ENCODE measurements around the gene TCF4.

Gene TCF4

DNA sequence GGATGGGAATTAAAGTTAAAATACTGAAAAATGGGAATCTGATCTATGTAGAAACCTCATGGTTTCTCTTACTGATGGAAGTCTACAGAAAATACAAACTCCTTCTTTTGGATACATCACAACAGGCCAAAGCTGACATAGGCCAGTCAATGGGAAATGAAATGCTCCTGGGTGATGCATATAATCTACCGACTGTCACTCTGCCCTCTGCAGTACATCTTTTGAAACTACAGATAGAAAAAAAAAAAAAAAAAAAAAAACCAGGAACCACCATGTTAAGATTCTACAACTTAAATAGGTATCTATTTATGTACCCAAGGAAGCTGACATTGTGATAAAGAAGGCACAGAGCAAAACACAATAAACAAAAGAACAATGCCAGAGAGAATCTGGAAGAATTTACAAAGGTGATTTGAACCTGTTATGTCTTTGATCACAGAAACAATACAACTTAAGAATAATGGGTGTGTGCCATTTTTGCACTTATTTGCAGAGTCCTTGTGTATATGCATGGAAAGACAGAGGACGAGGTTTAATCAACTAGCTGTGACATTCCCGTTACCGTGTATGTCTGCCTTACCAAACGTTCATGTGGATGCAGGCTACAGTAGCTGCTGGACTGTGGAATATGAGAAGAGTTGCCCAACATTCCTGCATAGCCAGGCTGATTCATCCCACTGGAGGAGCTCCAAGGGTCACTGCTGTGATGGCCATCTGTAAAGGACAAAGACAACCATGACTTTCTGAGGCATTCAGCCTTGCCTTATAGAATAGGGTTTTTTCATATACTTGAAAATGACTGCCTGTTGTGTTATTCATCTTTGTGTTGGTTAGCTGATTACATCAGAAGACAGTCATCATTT, 312.7 kb downstream of the TCF4 start:
- no peak overlapping the region for H3K4me3 ChIP-seq (ENCODE audit: control insufficient read depth, low read depth, low read length)
- TF ChIP-seq, protein P1, sequence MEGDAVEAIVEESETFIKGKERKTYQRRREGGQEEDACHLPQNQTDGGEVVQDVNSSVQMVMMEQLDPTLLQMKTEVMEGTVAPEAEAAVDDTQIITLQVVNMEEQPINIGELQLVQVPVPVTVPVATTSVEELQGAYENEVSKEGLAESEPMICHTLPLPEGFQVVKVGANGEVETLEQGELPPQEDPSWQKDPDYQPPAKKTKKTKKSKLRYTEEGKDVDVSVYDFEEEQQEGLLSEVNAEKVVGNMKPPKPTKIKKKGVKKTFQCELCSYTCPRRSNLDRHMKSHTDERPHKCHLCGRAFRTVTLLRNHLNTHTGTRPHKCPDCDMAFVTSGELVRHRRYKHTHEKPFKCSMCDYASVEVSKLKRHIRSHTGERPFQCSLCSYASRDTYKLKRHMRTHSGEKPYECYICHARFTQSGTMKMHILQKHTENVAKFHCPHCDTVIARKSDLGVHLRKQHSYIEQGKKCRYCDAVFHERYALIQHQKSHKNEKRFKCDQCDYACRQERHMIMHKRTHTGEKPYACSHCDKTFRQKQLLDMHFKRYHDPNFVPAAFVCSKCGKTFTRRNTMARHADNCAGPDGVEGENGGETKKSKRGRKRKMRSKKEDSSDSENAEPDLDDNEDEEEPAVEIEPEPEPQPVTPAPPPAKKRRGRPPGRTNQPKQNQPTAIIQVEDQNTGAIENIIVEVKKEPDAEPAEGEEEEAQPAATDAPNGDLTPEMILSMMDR (conservative IDR thresholded peaks at IDR 0.05; ENCODE audit: control insufficient read depth, insufficient read depth, low read depth, low read length), result peak; percentile 24
- DNase-seq (ENCODE audit: low read depth), result peak; percentile 91

DNA sequence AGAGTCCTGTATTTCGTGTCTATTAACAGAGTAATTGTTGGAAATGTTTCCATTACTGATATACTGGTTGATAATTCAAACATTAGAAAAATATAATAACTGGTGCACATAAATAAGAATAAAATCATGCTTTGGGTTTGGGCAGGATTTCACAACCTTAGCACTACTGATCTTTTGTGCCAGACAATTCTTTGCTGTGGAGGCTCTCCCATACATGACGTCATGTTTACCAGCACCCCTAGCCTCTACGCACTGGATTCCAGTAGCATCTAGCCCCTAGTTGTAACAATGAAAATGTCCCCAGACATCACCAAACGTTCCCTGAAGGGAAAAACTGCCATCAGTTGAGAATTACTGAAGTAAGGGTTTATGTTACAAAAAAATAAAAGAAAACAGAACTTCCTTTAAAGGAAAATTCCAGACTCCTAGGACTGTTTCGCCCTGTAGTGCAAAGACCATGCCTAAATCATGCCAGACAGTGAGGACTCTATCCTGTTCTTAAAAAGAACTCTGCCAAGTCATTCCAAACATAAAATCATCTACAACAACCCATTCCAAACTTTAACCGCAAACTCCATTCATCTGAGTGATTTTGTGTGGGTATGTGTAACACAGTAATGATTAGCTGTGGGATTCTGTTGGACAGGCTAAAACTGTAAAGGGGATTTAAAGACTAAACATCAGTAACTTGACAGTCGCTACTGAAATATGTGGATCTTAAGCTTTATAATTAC, 315.3 kb downstream of the TCF4 start:
- TF ChIP-seq, protein P1 (conservative IDR thresholded peaks at IDR 0.05; ENCODE audit: control insufficient read depth, insufficient read depth, low read depth, low read length), result no peak
- DNase-seq (ENCODE audit: low read depth), result peak; percentile 84
- H3K4me3 ChIP-seq (ENCODE audit: control insufficient read depth, low read depth, low read length), result no peak overlapping the region

DNA sequence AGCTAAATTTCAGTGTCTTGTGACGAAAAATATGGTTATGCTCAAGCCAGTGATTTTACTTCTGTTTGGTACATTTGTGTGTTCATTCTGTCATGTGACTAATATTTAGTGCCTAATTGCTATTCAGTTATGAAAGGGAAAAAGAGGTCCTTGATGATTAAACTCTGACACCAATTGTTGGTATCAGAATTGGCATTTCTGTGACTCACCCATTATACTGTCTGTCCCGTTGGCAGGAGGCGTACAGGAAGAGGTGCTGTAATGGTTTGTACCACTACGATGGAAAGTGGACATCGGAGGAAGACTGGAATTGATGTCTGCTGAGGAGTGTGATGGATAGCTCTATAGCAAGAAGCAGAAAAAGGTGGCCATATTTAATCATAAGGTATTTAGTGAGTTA, 318.4 kb downstream of the TCF4 start:
- TF ChIP-seq, protein P1 (conservative IDR thresholded peaks at IDR 0.05; ENCODE audit: control insufficient read depth, insufficient read depth, low read depth, low read length), result no peak
- DNase-seq (ENCODE audit: low read depth), result no peak
- H3K4me3 ChIP-seq (ENCODE audit: control insufficient read depth, low read depth, low read length), result no peak overlapping the region

DNA sequence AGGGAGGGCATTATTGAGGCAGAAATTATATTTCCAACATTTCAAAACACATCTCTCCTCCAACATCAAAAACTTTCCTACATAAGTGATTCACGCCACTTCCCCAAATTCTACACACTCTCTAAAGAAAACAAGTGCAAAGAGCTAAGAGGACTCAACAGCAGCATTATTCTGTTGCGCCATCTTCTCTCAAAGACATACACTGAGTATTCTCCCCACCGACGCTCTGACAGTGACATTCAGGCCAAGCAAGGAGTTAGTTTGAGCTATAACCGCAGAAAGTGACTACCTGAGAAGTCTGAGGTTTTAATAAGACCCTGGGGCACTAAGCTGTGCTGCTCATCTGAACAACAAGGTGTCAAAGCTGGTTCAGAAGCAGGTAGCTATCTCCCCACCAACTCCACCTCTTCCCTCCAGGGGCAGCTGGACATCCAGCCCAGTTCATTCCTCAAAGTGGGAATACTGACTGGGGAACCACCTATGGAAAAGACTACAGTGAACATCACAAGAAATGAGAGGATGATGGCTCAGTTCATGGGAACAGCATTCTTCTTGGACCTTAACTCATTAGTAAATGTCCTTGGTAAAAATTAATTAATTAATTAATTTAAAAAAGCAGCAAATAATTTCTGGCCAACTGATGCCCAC, 319.2 kb downstream of the TCF4 start:
- DNase-seq (ENCODE audit: low read depth), result no peak
- no peak overlapping the region for H3K4me3 ChIP-seq (ENCODE audit: control insufficient read depth, low read depth, low read length)
- TF ChIP-seq, protein P1 (conservative IDR thresholded peaks at IDR 0.05; ENCODE audit: control insufficient read depth, insufficient read depth, low read depth, low read length), result no peak

DNA sequence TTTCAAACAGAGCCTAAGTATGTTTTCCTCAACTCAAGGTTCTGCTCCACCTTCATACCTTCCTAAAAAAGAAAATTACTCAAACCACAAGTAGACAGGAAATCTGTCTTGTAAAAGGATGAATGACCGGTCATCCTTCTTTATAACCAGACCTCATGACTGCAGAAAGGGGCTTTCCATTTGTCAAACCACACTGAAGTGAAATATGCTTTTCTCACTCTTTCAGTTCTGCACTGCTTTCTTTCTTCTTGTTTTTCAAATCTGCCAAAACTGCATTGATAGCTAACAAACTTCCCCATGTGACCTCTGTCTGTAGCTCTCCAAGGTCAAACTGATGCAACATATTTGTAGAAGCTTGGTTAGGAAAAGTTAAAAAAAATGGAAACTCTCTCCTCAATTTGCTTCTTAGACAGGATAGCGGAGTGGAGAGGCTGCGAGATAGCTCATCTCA, 319.8 kb downstream of the TCF4 start:
- DNase-seq (ENCODE audit: low read depth), result no peak
- TF ChIP-seq, protein P1 (conservative IDR thresholded peaks at IDR 0.05; ENCODE audit: control insufficient read depth, insufficient read depth, low read depth, low read length), result no peak
- H3K4me3 ChIP-seq (ENCODE audit: control insufficient read depth, low read depth, low read length), result no peak overlapping the region

DNA sequence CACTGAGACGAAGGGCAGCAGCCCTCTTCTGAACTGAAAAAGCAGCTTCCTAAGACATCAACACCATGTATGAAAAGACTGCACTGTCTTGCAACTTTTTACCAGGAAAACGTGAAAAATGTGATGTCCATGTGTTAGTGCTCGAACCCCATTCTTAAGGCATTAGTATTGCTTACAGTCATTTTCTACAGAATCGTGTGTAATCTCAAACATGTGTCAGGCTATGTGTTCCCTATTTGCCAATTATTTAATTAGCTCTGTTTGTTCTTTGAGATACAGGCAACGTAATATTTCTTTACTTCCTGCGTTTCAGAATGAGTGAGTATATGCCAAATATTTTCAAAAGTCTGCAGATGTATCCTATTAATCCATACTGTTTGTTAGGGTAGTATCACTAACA, 321.0 kb downstream of the TCF4 start:
- peak; percentile 77 for DNase-seq (ENCODE audit: low read depth)
- TF ChIP-seq, protein P1 (conservative IDR thresholded peaks at IDR 0.05; ENCODE audit: control insufficient read depth, insufficient read depth, low read depth, low read length), result no peak
- H3K4me3 ChIP-seq (ENCODE audit: control insufficient read depth, low read depth, low read length), result no peak overlapping the region

All from fibroblast of mammary gland (primary cell).